ENCODE results near the gene ANLN. TPM values are rescaled to one million over a fixed set of nuclear protein-coding genes. Genes with fewer than 3 reads are reported as not detected.

The ANLN gene
- total RNA-seq, 1 donor from 2014 or later: 3.9 TPM

- ATAC-seq: no peak
Measured at GRCh38 chr7:36406156-36406555, 16.5 kb downstream of the ANLN start.

GRCh38 chr7:36407636-36408550 lies 18.2 kb downstream of the ANLN start:
- no peak for DNase-seq
- Histone ChIP-seq H3K27me3 (ENCODE audit: low read depth) (no peaks in the 10 kb centered on the region), H3K9me3 (no peaks in the 10 kb centered on the region), H3K36me3 (no peaks in the 10 kb centered on the region), H3K27ac (no peak overlapping the region), H3K4me1 (no peaks in the 10 kb centered on the region), H3K4me3 (no peak overlapping the region)
- no peak for ATAC-seq
- TF ChIP-seq CTCF (IDR thresholded peaks at IDR 0.05): no peak
- intact Hi-C loops (cut with DNase I): no loop called here

More at GRCh38 chr7:36406156-36406555, 16.5 kb downstream of the ANLN start:
- no peaks in the 10 kb centered on the region for H3K27me3 ChIP-seq (ENCODE audit: low read depth)
- no peak overlapping the region for H3K27ac ChIP-seq
- H3K4me3 ChIP-seq: no peak overlapping the region
- DNase-seq: no peak
- no peaks in the 10 kb centered on the region for H3K36me3 ChIP-seq
- TF ChIP-seq CTCF (IDR thresholded peaks at IDR 0.05): no peak
- no peaks in the 10 kb centered on the region for H3K9me3 ChIP-seq
- intact Hi-C loops (cut with DNase I): no loop called here
- no peaks in the 10 kb centered on the region for H3K4me1 ChIP-seq

- Histone ChIP-seq H3K27me3 (ENCODE audit: low read depth) (no peaks in the 10 kb centered on the region), H3K4me3 (no peak overlapping the region), H3K4me1 (no peaks in the 10 kb centered on the region), H3K27ac (no peak overlapping the region), H3K36me3 (no peaks in the 10 kb centered on the region), H3K9me3 (no peaks in the 10 kb centered on the region)
- ATAC-seq (no peak), DNase-seq (no peak)
- no peak for TF ChIP-seq CTCF (IDR thresholded peaks at IDR 0.05)
- intact Hi-C loops (cut with DNase I): no loop called here
Measured at GRCh38 chr7:36408589-36408988, 18.9 kb downstream of the ANLN start.

- ATAC-seq (no peak), DNase-seq (no peak)
- H3K9me3 ChIP-seq: no peaks in the 10 kb centered on the region
- no peak overlapping the region for H3K27ac ChIP-seq
- intact Hi-C loops (cut with DNase I): no loop called here
- no peaks in the 10 kb centered on the region for H3K36me3 ChIP-seq
- no peak overlapping the region for H3K4me3 ChIP-seq
- no peaks in the 10 kb centered on the region for H3K27me3 ChIP-seq (ENCODE audit: low read depth)
- no peak for TF ChIP-seq CTCF (IDR thresholded peaks at IDR 0.05)
- no peaks in the 10 kb centered on the region for H3K4me1 ChIP-seq
Measured at GRCh38 chr7:36409180-36409579, 19.5 kb downstream of the ANLN start.

- Histone ChIP-seq H3K27me3 (ENCODE audit: low read depth) (no peaks in the 10 kb centered on the region), H3K4me1 (no peaks in the 10 kb centered on the region), H3K4me3 (no peak overlapping the region), H3K27ac (no peak overlapping the region), H3K9me3 (no peaks in the 10 kb centered on the region), H3K36me3 (no peaks in the 10 kb centered on the region)
- ATAC-seq (no peak), DNase-seq (no peak)
- intact Hi-C loops (cut with DNase I): no loop called here
- no peak for TF ChIP-seq CTCF (IDR thresholded peaks at IDR 0.05)
Measured at GRCh38 chr7:36415144-36415543, 25.5 kb downstream of the ANLN start.
